HG02678 (cell line): ENCODE measurements around the gene NOX4.

Experiments
- ATAC-seq: cut with Tn5 transposase; IDR thresholded peaks from one replicate; pipeline ENCODE4 v1.9.1; 2021; ENCODE audit warnings: mild to moderate bottlenecking, moderate library complexity; ENCODE audit not compliant: unreplicated experiment

NOX4 gene

DNA sequence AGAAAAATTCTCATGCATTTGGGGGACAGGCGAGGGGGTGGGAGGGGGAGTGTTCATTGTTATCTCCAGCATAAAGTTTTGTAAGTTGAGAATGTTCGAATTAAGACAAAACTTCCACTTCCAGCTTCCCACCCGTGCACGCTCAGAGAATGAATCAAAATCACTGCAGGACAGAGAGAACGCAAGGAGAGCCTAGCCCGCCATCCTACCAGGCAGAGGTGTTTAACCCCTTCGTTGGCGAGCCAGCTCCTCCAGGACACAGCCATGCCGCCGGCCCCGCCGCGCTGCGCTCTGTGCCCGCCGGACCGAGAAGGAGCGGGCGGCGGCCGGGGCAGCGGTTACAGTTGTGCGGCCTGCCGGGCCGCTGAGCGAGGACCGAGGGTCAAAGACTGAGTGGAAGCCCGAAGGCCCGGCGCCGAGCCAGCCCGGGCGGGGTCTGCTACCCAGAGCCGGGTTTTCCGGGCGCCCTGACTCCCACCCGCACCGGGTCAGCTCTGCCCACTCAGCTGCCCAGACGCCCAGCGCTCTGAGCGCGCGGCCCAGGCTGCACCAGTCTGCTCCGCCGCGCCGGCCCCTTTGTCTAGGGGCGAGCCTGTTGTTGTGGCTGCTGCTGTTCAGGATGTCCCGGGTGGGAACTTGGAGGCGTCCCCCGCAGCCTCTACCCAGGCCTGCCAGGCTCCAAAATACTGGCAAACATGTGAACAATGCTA is at the start of gene NOX4:
Gene NOX4, minus strand, starts transcription at position 395 of the 710 bp plus-strand sequence. Its CDS starts 129 bp downstream, at position 266.
- ATAC-seq, result no peak

DNA sequence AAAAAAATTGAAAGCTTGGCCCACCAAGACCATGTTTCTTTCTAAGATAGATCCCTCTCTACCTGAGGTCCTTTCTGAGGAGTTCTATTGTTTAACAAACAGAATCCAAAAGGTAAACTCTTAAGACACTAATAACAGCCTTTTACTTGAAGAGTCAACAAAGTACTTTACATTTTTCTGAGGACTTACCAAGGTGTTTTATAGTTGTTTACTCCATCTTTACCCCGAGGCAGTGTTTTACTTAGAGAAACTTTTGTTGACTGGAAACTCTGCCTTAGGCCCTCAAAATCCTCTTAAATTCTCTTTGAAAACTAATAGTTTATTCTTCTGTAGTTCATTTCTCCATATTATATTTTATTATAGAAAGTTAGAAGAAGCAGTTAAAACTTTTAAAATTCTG is 49.7 kb upstream of the NOX4 start:
- ATAC-seq, result no peak

- no peak for ATAC-seq
These were observed 46.8 kb upstream of the NOX4 start for GRCh38 chr11:89537936-89538335.

DNA sequence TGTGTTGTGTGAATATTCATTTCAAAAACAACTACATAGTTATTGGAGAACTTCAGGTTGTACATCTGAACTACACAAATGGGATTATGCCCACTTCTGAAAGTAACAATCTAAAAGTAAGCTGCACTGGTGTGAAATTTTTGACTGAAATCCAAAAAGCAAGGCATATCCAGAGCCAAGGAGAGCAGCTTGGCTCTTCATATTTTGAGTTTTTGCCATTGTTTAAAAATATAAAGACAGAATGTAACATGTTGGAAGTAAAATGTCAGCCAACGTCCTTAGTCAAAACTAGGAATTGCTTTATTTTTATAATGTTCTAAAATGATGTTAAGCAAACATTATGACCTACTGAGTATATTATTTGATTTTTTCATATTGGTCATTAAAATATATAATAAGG is 45.8 kb upstream of the NOX4 start:
- ATAC-seq, result no peak

DNA sequence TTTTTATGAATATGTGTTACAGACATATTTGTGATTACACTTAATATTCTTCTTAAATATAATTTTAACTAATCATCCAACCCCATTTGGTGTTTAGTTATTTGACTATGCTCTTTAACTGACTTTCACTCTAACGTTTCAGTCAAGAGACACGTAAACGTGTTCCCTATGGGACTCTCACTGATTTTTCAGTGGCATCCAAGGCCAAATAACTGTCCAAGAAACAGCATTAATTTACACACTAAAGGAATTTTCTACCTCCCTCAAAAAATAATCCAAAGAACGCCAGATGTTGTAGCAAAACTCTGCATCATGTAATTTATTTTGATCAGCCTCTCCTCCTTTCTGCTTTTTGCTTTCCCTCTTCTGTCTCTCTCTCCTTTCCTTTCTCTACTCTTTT is 44.0 kb upstream of the NOX4 start:
- ATAC-seq, result no peak

- no peak for ATAC-seq
These were observed 38.6 kb upstream of the NOX4 start for GRCh38 chr11:89529626-89530380.

DNA sequence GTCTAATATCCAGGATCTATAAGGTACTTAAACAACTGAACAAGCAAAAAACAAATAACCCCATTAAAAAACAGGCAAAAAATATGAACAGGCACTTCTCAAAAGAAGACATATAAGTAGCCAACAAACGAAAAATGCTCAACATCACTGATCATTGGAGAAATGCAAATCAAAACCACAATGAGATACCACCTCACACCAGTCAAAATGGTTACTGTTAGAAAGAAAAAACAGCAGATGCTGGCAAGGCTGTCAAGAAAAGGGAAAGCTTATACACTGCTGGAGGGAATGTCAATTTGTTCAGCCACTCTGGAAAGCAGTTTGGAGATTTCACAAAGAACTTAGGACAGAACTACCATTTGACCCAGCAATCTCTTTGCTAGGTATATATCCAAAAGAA is 30.6 kb upstream of the NOX4 start:
- ATAC-seq, result no peak

GRCh38 chr11:89521294-89521693 is 30.1 kb upstream of the NOX4 start:
- no peak for ATAC-seq

- ATAC-seq, result no peak
These were observed 25.3 kb upstream of the NOX4 start for GRCh38 chr11:89516496-89516895.

DNA sequence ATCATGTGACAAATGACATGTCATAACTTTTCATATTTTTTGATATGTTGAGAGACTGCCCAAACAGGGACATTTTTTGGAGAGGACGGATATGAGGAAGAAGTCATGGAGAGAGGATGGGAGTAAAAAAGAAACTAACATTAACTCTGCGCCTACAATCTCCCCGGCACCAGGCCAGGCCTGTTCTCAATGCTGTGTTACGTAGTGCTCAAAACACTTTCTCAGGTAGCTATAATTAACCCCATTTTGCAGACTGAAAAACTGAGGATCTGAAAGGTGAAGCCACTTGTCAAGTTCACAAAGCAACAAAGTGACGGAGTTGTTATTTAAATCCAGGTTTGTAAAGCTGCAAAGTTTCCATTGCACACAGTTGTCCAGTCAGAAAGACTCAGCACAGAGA is 17.4 kb upstream of the NOX4 start:
- no peak for ATAC-seq

GRCh38 chr11:89504270-89504669 is 13.1 kb upstream of the NOX4 start:
- ATAC-seq, result no peak

- ATAC-seq, result no peak
These were observed 12.2 kb upstream of the NOX4 start for GRCh38 chr11:89503422-89503821.

DNA sequence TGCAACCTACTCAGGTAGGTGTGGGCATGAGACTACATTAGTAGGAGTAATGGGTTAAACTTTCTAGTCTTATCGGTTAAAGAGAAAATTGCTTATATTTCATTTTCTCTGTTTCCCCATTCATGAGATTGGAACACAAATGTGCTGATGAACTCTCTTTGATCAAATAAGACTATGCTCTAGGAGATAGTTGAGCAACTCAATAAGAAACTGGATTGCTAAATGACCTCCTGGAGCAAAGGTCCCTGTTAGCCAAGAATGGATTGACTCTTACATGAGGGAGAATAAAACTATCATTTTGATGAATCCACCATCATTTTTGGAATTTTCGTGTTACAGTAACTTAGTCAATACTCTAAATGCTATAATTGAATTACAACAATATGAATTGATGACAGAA is 11.1 kb upstream of the NOX4 start:
- ATAC-seq, result no peak

- no peak for ATAC-seq
These were observed 9.2 kb upstream of the NOX4 start for GRCh38 chr11:89500336-89500735.

GRCh38 chr11:89498845-89499448 is 7.8 kb upstream of the NOX4 start:
- ATAC-seq, result no peak

- ATAC-seq, result no peak
These were observed 4.8 kb upstream of the NOX4 start for GRCh38 chr11:89495951-89496350.

DNA sequence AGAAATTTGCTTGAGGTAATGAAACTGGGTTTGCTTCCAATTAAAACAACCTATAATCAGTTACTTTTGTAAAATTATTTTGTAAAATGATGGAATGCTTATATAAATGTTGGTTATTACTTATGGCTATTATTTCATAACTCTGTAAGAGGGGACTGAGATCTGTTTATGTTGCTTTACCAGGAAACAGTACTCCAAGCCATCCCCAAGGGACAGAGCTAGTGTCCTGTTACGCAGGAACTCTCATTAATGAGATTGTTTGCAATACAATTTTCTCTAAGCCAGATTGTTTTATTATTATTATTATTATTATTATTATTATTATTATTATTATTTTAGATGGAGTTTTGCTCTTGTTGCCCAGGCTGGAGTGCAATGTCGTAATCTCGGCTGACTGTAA is 2.3 kb upstream of the NOX4 start:
- no peak for ATAC-seq

DNA sequence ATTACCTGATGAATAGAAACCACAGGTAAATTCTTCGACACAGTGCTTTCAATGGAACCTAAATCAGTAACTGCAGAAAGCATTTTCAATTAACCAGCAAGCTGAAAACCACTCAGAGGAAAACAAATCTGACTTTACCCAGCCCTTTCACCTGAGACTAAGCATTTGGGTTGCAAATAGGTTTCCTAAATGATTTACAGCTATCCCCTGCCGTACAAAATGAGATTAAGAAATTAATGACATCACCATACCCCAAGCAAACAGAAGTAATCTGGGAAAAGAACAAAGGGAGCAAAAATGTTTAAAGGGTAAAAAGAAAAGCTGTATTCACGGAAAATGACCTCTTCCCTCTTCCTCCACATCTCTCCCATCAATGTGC is 584 bp downstream of the NOX4 start:
- ATAC-seq, result no peak

GRCh38 chr11:89489930-89490329 is 1.2 kb downstream of the NOX4 start:
- no peak for ATAC-seq

DNA sequence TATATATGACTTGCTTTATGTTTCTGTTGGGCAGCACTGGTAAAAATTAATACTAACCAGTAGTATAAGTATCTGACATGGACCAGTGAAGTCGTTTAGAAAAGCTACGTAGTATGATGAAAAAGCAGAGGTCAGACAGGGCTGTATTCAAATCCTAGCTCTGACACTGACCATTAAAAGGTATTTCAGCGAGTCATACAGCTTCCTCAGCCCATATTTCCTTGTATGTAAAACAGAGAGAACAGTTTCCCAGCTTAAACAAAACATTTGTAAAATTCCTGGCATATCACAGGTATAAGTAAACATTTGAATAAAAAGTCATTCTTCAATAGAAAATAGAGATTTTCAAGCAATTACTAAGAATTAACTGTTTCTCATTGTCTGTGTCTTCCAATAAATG is 4.2 kb downstream of the NOX4 start:
- no peak for ATAC-seq

GRCh38 chr11:89484896-89485295 is 6.3 kb downstream of the NOX4 start:
- no peak for ATAC-seq

DNA sequence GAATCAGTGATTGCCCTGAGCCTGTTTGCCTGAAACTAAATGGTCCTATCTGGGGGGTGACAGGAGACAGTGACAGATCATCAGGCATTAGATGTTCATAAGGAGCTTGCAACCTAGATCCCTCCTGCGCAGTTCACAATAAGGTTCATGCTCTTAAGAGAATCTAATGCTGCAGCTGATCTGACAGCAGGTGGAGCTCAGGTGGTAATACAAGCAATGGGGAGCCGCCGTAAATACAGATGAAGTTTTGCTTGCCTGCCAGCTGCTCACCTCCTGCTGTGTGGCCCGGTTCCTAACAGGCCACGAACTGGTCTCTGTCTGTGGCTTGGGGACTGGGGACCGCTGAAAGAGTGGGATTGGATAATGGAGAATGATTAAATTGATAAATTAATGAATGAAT is 14.0 kb downstream of the NOX4 start:
- no peak for ATAC-seq
